Epithelial cell of proximal tubule (primary cell): ENCODE measurements around the gene TTC28. TPM values are rescaled to one million over a fixed set of nuclear protein-coding genes. Genes with fewer than 3 reads are reported as not detected.
"Not testable (repeated sequence)": the region's sequence is repeated elsewhere in the genome, so short reads cannot be mapped to it uniquely, and the experiment has no call there.

Experiments
- DNase-seq: peaks from one replicate; pipeline ENCODE4 v3.0.0-alpha.2; 2011; ENCODE audit warnings: low read depth
- H3K4me3 ChIP-seq: 2 replicates; pipeline ENCODE4 v1.5.1; 2011; ENCODE audit warnings: low read depth, mild to moderate bottlenecking, low read length
- CTCF ChIP-seq: conservative IDR thresholded peaks from 2 replicates; pipeline ENCODE4 v1.5.1; 2012; ENCODE audit warnings: low read depth, mild to moderate bottlenecking, low read length
- total RNA-seq: library from RNA; depleted of rRNA; stranded (reverse); fragments of >200 nt; gene quantifications from 2 replicates; pipeline ENCODE4 v1.2.3, GENCODE V29; 2015

The TTC28 gene
- total RNA-seq, 1 donor from 2014 or later = 3.7 TPM

- no peak overlapping the region for H3K4me3 ChIP-seq
- DNase-seq = no peak
- no peak for TF ChIP-seq CTCF
These were observed 507.9 kb downstream of the TTC28 start for GRCh38 chr22:28171712-28172111.

GRCh38 chr22:28171115-28171514, 508.5 kb downstream of the TTC28 start:
- TF ChIP-seq CTCF = no peak
- peak; percentile 41 for DNase-seq
- no peak overlapping the region for H3K4me3 ChIP-seq

- not testable (repeated sequence) for DNase-seq, H3K4me3 ChIP-seq
These were observed 510.3 kb downstream of the TTC28 start for GRCh38 chr22:28169314-28169713.

DNA sequence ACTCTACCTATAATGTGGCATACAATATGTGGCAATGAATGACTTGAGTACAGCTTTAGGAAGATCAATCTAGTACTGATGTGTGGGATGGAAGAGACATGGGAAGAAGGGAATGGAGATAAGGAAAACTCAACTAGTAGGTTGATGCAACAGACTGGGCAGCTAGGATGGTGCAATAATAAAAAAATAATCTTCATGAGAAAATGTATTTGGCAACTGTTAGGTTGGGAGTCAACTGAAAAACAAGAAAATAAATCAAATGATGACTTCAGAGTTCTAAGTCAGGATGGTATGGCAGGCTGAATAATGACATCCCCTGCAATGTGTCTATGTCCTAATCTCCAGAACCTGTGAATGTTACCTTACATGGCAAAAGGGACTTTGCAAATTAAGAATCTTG, 523.8 kb downstream of the TTC28 start:
- H3K4me3 ChIP-seq = no peak overlapping the region
- TF ChIP-seq CTCF = no peak
- DNase-seq = no peak

DNA sequence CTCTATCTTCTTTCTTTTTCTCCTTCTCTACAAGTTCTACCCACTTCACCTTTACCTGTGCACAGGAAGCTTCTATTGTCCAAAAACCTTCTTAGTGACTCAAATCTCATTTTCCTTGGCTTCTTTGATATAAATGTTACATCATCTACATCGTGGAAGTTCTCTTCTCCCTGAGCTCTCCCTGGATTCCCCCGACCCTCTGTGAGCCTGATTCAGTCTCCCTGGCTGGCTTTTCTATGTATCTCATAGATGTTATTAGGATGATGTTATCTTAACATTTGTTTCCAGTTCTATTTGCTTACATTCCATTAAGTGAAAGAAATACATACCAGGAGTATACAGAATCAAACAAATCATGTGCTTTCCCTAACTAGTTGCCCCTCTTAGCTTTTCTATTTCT, 524.8 kb downstream of the TTC28 start:
- no peak for DNase-seq
- no peak overlapping the region for H3K4me3 ChIP-seq
- TF ChIP-seq CTCF = no peak

DNA sequence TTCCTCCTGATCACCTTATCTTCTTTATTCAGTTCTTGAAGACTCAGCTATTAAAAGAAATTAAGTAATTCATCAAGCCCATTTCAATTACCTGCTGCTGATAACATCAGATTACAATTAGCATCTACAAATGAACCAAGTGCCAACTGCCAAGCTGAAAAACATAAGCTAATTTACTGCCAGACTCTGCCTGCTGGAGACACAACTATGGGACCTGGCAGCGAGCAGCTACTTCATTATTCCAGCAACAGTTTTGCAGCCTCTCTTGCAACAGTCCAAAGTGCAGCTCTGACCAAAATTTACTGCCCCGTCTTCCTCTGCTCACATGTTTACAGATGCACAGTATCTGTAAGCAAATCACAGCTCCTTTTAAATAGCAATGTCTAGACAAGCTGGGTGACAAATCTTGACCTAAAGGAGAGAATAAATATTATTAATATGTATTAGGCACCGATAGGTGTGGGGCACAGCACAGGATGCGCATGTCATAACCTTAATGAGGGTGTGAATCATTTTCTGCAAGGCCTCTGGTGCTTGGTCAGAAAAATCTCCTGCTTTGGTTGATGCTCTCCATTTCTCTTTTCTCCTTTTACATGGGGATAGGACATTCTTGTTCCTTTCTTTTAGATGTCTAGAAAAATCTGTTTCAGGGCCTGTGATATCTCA, 528.4 kb downstream of the TTC28 start:
- DNase-seq = no peak
- no peak for TF ChIP-seq CTCF
- no peak overlapping the region for H3K4me3 ChIP-seq

GRCh38 chr22:28148816-28149465, 530.7 kb downstream of the TTC28 start:
- no peak for TF ChIP-seq CTCF
- H3K4me3 ChIP-seq = no peak overlapping the region
- DNase-seq = no peak
